ENCODE measurements around the gene WNT16.

The WNT16 gene

DNA sequence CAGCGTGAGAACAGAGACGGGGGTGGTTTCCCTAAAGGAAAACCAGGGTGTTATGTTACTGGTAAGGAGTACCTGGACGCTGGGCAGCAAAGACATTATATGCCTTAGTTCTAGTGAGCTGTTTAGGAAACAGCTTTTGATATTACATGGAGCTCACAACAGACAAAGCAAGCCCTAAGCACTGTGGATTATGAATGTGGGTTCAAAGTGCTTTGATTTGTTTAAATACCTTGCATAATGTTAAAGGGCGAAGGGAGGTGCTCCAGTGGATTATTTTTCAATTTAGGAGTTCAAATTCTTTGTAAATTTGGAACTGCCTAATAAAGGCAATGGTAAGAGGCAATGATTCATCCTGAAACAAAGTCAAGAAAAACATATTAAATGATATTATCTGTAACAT lies 13.8 kb downstream of the WNT16 start:
- DNase-seq (ENCODE audit: low read depth in 1 of 2, low spot score in 1 of 2): no peak

- no peak for DNase-seq (ENCODE audit: low read depth in 1 of 2, low spot score in 1 of 2)
Measured at GRCh38 chr7:121343302-121343701, 14.5 kb downstream of the WNT16 start.

DNA sequence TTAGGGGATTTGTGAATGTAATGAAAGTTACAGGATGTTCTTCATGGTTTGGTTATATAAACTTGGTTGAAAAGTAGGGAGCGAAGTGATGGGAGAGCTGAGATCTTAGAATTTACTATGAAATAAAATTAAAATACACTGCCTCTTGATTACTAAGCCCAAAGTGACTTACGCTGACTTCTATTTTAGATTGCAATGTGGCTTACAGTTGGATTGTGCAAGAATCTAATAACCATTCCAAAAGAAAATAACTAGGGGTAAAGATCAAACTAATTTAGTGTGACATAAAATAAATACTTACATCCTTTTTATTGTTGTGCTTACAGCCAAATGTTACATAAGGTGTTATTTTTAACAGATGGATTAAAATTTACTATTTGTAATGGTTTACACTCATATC lies 15.3 kb downstream of the WNT16 start:
- DNase-seq (ENCODE audit: low read depth in 1 of 2, low spot score in 1 of 2): no peak

GRCh38 chr7:121344497-121344896 lies 15.7 kb downstream of the WNT16 start:
- DNase-seq (ENCODE audit: low read depth in 1 of 2, low spot score in 1 of 2): no peak

DNA sequence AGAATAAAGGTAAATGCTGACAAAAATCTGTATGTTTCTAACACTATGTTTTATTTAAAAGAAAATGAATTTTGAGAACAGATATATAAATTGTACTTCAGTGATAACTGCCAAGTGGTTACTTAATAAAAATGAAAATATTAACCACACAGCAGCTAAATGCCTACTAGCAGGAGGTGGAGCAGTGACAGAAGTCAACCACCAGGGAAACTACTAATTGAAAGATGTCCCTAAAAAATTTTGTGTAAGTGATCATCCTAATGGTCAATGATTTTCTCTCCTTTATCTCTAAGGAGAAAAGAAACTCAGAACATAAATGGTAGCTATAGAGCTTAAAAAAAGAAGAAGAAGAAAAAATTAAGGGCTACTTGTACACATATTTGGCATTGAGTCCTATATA lies 22.9 kb downstream of the WNT16 start:
- DNase-seq (ENCODE audit: low read depth in 1 of 2, low spot score in 1 of 2): no peak

DNA sequence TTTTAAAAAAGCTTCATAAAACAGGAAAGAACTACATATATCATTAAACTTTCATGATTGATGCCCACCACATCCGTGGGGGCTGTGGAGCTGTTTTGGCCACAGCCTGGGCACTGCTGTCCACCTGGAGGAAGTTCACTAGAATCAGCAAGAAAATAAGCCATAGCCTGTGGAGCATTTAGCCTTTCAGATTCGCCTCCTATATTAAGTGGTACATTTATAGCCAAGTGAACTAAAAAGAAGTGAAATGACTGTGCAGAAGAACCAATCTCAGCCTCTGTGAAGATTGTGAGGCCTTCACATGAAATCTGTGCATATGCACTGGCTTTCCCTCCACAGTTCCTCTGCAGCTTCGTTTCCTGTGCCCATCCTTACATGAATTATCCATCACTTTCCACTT lies 23.5 kb downstream of the WNT16 start:
- DNase-seq (ENCODE audit: low read depth in 1 of 2, low spot score in 1 of 2): no peak

- no peak for DNase-seq (ENCODE audit: low read depth in 1 of 2, low spot score in 1 of 2)
Measured at GRCh38 chr7:121355574-121355973, 26.8 kb downstream of the WNT16 start.

DNA sequence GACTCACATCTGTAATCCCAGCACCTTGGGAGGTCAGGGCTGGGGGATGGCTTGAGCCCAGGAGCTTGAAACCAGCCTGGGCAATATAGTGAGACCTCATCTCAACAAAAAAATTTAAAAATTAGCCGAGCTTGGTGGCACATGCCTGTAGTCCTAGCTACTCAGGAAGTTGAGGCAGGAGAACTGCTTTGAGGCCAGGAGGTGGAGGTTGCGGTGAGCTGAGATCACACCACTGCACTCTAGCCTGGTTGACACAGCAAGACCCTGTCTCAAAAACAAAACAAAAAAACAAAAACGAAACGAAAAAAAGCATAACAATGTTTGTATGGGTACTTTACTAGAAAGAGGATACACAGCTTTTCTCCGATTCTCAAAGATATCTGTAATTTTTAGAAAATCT lies 31.8 kb downstream of the WNT16 start:
- DNase-seq (ENCODE audit: low read depth in 1 of 2, low spot score in 1 of 2): no peak

- DNase-seq (ENCODE audit: low read depth in 1 of 2, low spot score in 1 of 2): no peak
Measured at GRCh38 chr7:121366852-121367431, 38.1 kb downstream of the WNT16 start.

DNA sequence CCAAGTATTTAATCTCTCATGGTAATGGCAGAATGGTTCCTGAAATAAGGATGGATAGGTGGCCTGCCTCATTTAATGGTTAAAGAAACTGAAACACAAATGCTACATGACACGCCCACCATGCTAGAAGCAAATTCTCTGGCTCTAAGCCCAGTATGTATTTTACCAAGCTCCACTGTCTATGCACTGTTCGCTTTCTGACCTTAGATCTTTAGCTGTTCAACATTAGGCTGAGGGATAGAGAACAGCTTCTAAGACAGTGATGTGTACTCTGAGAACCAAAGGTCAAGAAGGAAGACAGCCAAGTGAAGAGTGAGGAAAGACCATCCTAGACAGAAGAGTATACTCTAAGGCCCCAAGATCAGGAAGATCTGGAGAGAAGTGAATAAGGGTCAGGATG lies 40.7 kb downstream of the WNT16 start:
- DNase-seq (ENCODE audit: low read depth in 1 of 2, low spot score in 1 of 2): no peak

- DNase-seq (ENCODE audit: low read depth in 1 of 2, low spot score in 1 of 2): no peak
Measured at GRCh38 chr7:121371367-121371766, 42.6 kb downstream of the WNT16 start.

- DNase-seq (ENCODE audit: low read depth in 1 of 2, low spot score in 1 of 2): no peak
Measured at GRCh38 chr7:121371883-121372282, 43.1 kb downstream of the WNT16 start.

GRCh38 chr7:121372376-121373010 lies 43.7 kb downstream of the WNT16 start:
- no peak for DNase-seq (ENCODE audit: low read depth in 1 of 2, low spot score in 1 of 2)

- no peak for DNase-seq (ENCODE audit: low read depth in 1 of 2, low spot score in 1 of 2)
Measured at GRCh38 chr7:121373177-121373576, 44.4 kb downstream of the WNT16 start.

DNA sequence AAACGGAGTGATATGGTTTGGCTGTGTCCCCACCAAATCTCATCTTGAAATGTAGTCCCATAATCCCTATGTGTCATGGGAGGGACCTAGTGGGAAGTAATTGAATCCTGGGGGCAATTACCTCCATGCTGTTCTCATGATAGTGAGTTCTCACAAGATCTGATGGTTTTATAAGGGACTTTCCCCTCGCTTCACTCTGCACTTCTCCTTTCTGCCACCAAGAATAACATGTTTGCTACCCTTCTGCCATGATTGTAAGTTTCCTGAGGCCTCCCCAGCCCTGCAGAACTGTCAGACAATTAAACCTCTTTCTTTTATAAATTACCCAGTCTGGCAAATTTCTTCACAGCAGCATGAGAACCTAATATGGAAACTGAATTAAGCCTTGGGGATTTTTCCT lies 48.2 kb downstream of the WNT16 start:
- DNase-seq (ENCODE audit: low read depth in 1 of 2, low spot score in 1 of 2): no peak

- DNase-seq (ENCODE audit: low read depth in 1 of 2, low spot score in 1 of 2): no peak
Measured at GRCh38 chr7:121379930-121380329, 51.1 kb downstream of the WNT16 start.

DNA sequence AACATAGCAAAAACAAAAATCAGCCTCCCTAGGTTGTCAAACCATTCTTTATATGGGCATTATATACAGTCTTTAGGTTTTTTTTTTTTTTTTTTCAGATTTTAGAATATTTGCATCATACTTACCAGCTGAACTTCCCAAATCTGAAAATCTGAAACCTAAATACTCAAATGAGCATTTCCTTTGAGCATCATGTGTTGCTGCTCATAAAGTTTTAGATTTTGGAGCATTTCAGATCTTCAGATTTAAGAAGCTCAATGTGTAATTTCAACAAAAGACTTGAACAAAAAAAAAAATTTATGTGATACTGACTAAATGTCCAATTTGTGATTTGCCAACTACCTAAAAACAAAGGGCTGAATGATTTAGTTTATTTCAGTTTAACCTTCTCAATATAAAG lies 53.7 kb downstream of the WNT16 start:
- DNase-seq (ENCODE audit: low read depth in 1 of 2, low spot score in 1 of 2): no peak

GRCh38 chr7:121383235-121383910 lies 54.6 kb downstream of the WNT16 start:
- no peak for DNase-seq (ENCODE audit: low read depth in 1 of 2, low spot score in 1 of 2)

GRCh38 chr7:121384265-121384664 lies 55.5 kb downstream of the WNT16 start:
- DNase-seq (ENCODE audit: low read depth in 1 of 2, low spot score in 1 of 2): no peak

- no peak for DNase-seq (ENCODE audit: low read depth in 1 of 2, low spot score in 1 of 2)
Measured at GRCh38 chr7:121385056-121385799, 56.4 kb downstream of the WNT16 start.

- DNase-seq (ENCODE audit: low read depth in 1 of 2, low spot score in 1 of 2): no peak
Measured at GRCh38 chr7:121385800-121386179, 57.0 kb downstream of the WNT16 start.

DNA sequence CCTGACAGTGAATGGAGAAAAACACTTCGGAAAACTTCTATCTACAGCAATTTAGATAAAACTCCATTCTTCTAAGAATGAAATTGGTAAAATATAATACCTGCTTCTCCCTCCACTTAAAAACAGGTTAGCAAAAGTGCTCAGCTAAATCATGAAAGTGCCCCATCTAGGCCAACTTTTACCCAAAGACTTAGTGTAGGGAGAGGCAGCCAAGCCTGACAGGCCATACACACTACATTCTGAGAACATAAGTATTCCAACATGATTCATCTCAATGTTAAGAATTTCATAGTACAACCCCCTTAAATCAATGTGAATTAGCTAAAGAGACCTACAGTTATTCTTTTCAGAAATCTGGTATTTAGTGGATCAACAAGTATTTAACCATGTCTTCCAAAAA lies 60.1 kb downstream of the WNT16 start:
- DNase-seq (ENCODE audit: low read depth in 1 of 2, low spot score in 1 of 2): no peak
